Lower lobe of right lung (tissue), 2 donors: Measurements from ENCODE around the gene NEURL4. TPM values are rescaled to one million over a fixed set of nuclear protein-coding genes. Genes with fewer than 3 reads are reported as not detected.

Source experiments
- ATAC-seq, 2 donors: fragments of 200-7000 bp; cut with Tn5 transposase; one replicate each; pipeline ENCODE4 v1.9.1; 2020 to 2022; ENCODE audit warnings: mild to moderate bottlenecking in 2 of 2, moderate library complexity in 2 of 2
- DNase-seq: peaks from one replicate; pipeline ENCODE4 v3.0.0-alpha.2; 2020
- H3K27ac ChIP-seq: fragments of 200-600 bp; one replicate; pipeline ENCODE4 v1.8.0; 2022
- H3K27me3 ChIP-seq: fragments of 200-600 bp; one replicate; pipeline ENCODE4 v1.8.0; 2022; ENCODE audit warnings: low read depth
- H3K36me3 ChIP-seq: fragments of 200-600 bp; one replicate; pipeline ENCODE4 v1.8.0; 2022; ENCODE audit warnings: mild to moderate bottlenecking
- H3K4me1 ChIP-seq: fragments of 200-600 bp; one replicate; pipeline ENCODE4 v1.8.0; 2022
- H3K4me3 ChIP-seq: fragments of 200-600 bp; one replicate; pipeline ENCODE4 v1.8.0; 2022; ENCODE audit warnings: mild to moderate bottlenecking
- H3K9me3 ChIP-seq: fragments of 200-600 bp; one replicate; pipeline ENCODE4 v1.8.0; 2022
- CTCF ChIP-seq: fragments of 200-600 bp; IDR thresholded peaks from one replicate; pipeline ENCODE4 v1.8.0; 2022; ENCODE audit warnings: antibody characterized with exemption, mild to moderate bottlenecking
- intact Hi-C: fragments of 100-400 bp; cut with DNase I; formaldehyde crosslinking; loops from one replicate; pipeline ENCODE4 v1.11.0; 2022
- total RNA-seq: library from RNA; stranded (reverse); fragmentation: NEBNext Ultra II Directional; extraction: Animal tissue kit (Norgen Biotek cat#: 25700); gene quantifications from one replicate; pipeline ENCODE4 v1.2.1, GENCODE V29; 2021
- donor health status: DM: no; HTN: yes; CAD: no; lungs with severe emphysema.

NEURL4 gene
- total RNA-seq, 1 donor from 2014 or later: 35.2 TPM

GRCh38 chr17:7321466-7321865 is 7.7 kb downstream of the NEURL4 start:
- Histone ChIP-seq H3K27ac (no peak overlapping the region), H3K4me3 (no peak overlapping the region), H3K9me3 (no peaks in the 10 kb centered on the region), H3K4me1 (no peaks in the 10 kb centered on the region), H3K27me3 (no peaks in the 10 kb centered on the region), H3K36me3 (peaks cover 91% of the 10 kb centered on the region)
- intact Hi-C loops: no loop called here
- TF ChIP-seq CTCF: no peak
- ATAC-seq (no peak), DNase-seq (no peak)

- H3K27me3 ChIP-seq: no peaks in the 10 kb centered on the region
- peaks cover 69% of the 10 kb centered on the region for H3K36me3 ChIP-seq
- H3K4me3 ChIP-seq: no peak overlapping the region
- H3K27ac ChIP-seq: no peak overlapping the region
- H3K9me3 ChIP-seq: no peaks in the 10 kb centered on the region
- ATAC-seq (no peak), DNase-seq (no peak)
- intact Hi-C loops: no loop called here
- TF ChIP-seq CTCF: no peak
- H3K4me1 ChIP-seq: peaks cover 23% of the 10 kb centered on the region
Observed at GRCh38 chr17:7318121-7318860, 10.8 kb downstream of the NEURL4 start.

GRCh38 chr17:7317161-7317803 is 11.9 kb downstream of the NEURL4 start:
- DNase-seq (no peak), ATAC-seq (no peak)
- Histone ChIP-seq H3K4me3 (no peak overlapping the region), H3K4me1 (peaks cover 23% of the 10 kb centered on the region), H3K27me3 (no peaks in the 10 kb centered on the region), H3K27ac (no peak overlapping the region), H3K9me3 (no peaks in the 10 kb centered on the region), H3K36me3 (peaks cover 69% of the 10 kb centered on the region)
- no peak for TF ChIP-seq CTCF
- intact Hi-C loops: no loop called here

GRCh38 chr17:7315570-7316235 is 13.4 kb downstream of the NEURL4 start:
- intact Hi-C loops: no loop called here
- Histone ChIP-seq H3K27me3 (no peaks in the 10 kb centered on the region), H3K9me3 (no peaks in the 10 kb centered on the region), H3K27ac (peak overlapping the region; percentile 97), H3K36me3 (peaks cover 69% of the 10 kb centered on the region), H3K4me3 (peak overlapping the region; percentile 92), H3K4me1 (peaks cover 23% of the 10 kb centered on the region)
- no peak for DNase-seq
- no peak for TF ChIP-seq CTCF
- ATAC-seq: peak; percentile 6 to 16

GRCh38 chr17:7314719-7315569 is 14.2 kb downstream of the NEURL4 start, which contains the start of gene GPS2:
TSS of gene GPS2 (minus strand) at chr17:7315360. CDS start at chr17:7315052, 308 bp downstream.
- intact Hi-C loops: no loop called here
- ATAC-seq: peak; percentile 92 to 94
- no peaks in the 10 kb centered on the region for H3K9me3 ChIP-seq
- H3K27me3 ChIP-seq: no peaks in the 10 kb centered on the region
- H3K4me1 ChIP-seq: peaks cover 27% of the 10 kb centered on the region
- H3K4me3 ChIP-seq: peak within 1 kb of the TSS; percentile 92
- DNase-seq: peak; percentile 96
- peak within 1 kb of the TSS; percentile 97 for H3K27ac ChIP-seq
- H3K36me3 ChIP-seq: peaks cover 69% of the 10 kb centered on the region
- no peak for TF ChIP-seq CTCF
